HG03378 (cell line): ENCODE measurements around the gene KCTD7.
"Not testable (repeated sequence)": the region's sequence is repeated elsewhere in the genome, so short reads cannot be mapped to it uniquely, and the experiment has no call there.

Experiments used
- ATAC-seq: cut with Tn5 transposase; IDR thresholded peaks from one replicate; pipeline ENCODE4 v1.9.1; 2021; ENCODE audit warnings: mild to moderate bottlenecking, moderate library complexity; ENCODE audit not compliant: unreplicated experiment

Gene KCTD7

GRCh38 chr7:66615699-66616098, 13.0 kb upstream of the KCTD7 start:
- ATAC-seq = no peak

DNA sequence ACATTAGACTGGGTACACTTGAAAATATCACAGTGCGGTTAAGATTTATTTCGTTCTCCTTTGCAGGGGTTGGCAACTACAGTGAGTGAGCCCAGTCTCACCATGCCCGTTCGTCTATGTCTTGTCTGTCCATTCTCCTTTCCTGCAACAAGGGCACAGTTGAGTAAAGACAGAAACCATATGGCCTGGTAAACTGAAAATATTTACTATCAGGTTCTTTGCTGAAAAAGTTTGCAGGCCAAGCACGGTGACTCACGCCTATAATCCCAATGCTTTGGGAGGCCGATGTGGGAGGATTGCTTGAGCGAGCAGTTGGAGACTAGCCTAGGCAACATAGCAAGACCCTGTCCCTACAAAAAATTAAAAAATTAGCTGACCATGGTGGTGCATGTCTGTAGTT, 11.4 kb upstream of the KCTD7 start:
- no peak for ATAC-seq

DNA sequence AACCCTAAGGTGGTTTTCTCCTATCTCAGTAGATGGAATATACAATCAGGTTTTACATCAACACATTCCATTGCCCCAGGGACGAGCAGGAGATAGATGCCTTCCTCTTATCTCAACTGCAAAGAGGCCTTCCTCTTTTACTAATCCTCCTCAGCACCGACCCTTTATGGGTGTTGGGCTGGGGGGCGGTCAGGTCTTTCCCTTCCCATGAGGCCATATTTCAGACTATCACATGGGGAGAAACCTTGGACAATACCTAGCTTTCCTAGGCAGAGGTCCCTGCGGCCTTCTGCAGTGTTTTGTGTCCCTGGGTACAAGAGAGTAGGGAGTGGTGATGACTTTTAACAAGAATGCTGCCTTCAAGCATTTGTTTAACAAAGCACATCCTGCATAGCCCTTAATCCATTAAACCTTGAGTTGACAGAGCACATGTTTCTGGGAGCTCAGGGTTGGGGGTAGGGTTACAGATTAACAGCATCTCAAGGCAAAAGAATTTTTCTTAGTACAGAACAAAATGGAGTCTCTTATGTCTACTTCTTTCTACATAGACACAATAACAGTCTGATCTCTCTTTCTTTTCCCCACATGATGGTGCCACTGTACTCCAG, 9.2 kb upstream of the KCTD7 start:
- not testable (repeated sequence) for ATAC-seq

DNA sequence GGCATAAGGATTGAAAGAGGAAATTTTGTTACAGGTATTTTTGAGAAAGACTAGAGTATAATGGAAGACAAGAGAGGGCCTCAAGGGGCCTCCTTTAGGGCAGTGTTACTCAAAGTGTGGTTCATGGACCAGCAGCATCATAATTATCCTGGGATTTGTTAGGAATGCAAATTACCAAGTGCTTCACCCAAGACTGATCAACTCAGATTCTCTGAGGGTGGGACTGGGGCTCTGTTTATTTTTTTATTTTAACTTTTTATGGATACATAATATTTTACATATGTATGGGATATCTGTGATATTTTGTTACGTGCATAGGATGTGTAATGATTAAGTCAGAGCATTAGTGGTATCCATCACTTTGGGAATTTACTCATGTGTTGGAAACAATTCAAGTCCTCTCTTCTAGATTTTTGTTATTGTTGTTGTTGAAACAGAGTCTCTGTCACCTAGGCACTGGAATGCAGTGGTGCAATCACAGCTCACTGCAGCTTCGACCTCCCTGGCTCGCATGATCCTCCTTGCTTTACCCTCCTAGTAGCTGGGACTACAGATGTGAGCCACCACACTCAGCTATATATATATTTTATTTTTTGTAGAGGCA, 2.2 kb upstream of the KCTD7 start:
- no peak for ATAC-seq

DNA sequence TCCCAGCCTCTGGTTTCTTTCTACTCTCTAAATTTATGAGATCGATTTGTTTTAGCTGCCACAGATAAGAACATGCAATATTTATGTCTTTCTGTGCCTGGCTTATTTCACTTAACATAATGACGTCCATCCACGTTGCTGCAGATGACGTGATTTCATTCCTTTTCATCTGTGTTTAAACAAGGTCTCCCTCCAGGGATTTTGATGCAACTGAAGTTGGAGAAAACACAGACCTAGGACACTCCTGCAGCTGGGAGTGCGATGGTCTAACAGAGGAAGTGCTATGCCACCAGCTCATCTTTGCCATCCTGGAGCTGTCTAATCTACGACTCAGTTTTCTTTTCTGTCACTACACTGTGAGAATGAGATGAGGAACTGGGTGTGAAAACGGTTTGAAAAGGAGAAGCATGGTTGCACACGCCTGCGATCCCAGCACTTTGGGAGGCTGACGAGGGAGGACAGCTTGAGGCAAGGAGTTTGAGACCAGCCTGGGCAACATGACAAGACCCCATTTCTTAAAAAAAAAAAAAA, 1.5 kb upstream of the KCTD7 start:
- no peak for ATAC-seq

- peak; percentile 3 for ATAC-seq
Observed at GRCh38 chr7:66627881-66628360, 760 bp upstream of the KCTD7 start.

DNA sequence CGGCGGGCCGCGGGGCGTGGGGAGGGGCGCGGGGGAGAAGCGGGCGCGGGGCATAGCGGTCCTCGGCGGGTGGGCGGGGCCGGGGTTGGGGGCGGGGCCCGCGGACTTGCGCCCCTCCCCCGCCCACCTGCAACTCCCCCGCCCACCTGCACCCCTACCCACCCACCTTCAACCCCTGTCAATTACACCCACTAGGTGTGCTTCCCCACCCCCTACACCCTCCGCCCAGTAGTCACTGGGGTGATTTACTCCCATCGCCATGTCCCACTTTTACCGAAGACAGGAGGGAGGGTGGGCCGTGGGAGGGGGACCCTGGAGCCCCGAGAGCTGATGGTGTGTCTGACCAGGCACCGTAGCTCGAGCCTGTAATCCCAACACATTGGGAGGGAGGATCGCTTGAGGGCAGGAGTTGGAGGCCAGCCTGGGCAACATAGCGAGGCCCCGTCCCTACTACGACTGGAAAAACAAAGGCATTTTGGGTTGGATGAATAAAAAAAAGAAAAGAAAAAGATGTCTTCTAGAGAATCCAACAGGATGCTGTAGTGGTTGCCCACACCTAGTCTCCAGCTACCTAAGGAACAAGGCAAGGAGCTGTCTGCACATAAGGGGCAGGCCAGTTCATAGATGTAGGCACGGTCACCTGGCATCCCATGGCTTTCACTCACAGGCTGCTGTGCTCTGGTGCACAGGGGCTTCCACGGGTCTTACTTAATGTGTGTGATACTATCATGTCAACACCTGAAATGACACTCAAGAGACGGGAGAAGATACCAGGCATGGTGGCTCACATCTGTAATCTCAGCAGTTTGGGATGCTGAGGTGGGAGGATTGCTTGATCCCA, 761 bp downstream of the KCTD7 start:
- no peak for ATAC-seq

GRCh38 chr7:66630531-66630930, 1.9 kb downstream of the KCTD7 start:
- no peak for ATAC-seq

GRCh38 chr7:66631471-66631870, 2.8 kb downstream of the KCTD7 start:
- ATAC-seq = no peak

GRCh38 chr7:66634816-66635215, 6.1 kb downstream of the KCTD7 start:
- no peak for ATAC-seq

GRCh38 chr7:66635322-66635981, 6.8 kb downstream of the KCTD7 start:
- ATAC-seq = not testable (repeated sequence)

DNA sequence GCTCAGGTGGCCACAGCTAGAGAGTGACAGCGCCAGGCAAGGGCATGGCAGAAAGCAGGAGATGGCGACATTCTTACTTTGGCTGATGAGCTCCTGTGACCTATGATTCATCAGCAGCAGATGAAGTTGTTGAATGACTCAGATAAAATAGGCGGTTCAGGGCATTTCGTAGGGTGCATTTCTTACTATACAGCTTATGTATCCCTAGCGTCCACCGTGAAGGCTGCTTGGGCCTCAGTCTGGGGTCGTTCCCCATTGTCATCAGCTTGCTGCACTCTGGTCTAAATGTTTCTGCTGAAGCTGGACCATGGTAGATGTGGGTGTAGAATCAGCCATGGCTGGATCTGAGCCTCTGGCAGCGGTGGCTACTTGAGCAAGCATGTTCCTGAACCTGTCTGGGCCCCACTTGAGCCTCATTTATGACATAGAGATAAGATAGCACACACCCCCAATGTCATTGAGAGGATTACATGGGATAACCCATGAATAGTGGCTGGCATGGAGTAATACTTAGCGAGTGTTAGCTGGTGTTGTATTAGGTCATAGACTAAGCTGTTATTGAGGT, 7.4 kb downstream of the KCTD7 start:
- peak; percentile 58 for ATAC-seq

- no peak for ATAC-seq
Observed at GRCh38 chr7:66638309-66639099, 9.8 kb downstream of the KCTD7 start.

- ATAC-seq = no peak
Observed at GRCh38 chr7:66639773-66640172, 11.1 kb downstream of the KCTD7 start.

GRCh38 chr7:66640802-66641525, 12.3 kb downstream of the KCTD7 start:
- ATAC-seq = no peak

DNA sequence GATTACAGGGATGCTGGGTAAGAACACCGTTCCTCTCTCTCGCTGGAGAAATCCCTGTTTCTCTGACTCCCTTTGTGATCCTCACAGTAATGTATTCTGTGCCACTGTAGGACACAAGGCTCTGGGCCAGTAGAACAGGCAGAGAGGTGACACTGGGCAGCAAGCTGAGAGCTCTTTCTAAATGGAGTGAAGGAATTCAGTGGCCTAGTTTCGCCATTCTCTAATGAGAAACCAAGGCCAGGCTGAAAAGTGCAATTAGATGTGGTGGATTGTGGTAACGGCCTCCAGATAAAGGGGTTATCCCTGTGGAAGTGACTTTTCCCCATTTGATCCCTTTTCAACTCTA, 12.8 kb downstream of the KCTD7 start:
- no peak for ATAC-seq

GRCh38 chr7:66642186-66642585, 13.5 kb downstream of the KCTD7 start:
- ATAC-seq = no peak

DNA sequence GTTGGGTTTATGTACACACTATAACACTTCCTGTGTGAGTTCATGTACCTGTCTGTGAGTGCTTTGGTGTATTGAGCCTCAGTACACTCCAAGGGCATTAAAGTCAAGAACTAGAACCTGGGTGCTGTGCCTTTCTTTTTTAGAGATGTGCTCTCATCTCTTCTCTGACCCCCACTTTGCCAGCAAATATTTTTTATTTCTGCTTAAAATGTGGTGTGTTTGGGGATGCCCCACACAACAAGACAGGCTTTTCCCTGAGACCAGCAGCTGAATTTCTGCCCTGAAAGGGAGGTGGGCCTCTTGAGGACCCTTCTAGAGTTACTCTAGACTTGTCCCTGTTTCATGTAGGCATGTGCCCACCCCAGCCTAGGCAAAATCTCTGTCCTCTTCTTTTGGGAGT, 14.3 kb downstream of the KCTD7 start:
- ATAC-seq = no peak

DNA sequence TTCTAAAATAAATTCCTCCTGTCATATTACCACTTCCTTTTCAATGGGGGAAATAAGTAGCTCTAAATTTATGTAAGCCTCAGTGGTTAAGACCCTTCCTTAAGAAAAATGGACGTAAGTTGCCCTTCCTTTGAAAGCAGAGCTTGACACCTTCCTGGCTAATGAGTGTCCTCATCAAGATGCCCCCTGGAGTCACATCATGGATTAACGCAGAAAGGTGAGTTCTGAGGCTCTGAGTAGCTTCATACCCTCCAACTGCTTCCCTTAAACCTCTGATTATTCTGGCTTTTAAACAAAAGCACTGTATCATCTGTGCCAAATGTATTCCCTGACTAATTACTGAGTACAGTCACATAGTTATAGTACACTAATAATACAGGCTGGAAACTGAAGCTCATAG, 14.7 kb downstream of the KCTD7 start:
- no peak for ATAC-seq
